NCI-H128 (cell line): ENCODE results near the gene MRPS22.

Experiments used
- DNase-seq: peaks from one replicate; lab custom pipeline; 2025; ENCODE audit not compliant: unreplicated experiment; lab: John Stamatoyannopoulos, UW

The MRPS22 gene

GRCh38 chr3:139343895-139344856, at the start of gene MRPS22:
TSS of gene MRPS22 (plus strand) at chr3:139344020. CDS start at chr3:139344027, 7 bp downstream.
- peak; percentile 33 for DNase-seq

- DNase-seq, result no peak
Measured at GRCh38 chr3:139295040-139295439, 48.8 kb upstream of the MRPS22 start.

- DNase-seq, result no peak
Measured at GRCh38 chr3:139296141-139296718, 47.6 kb upstream of the MRPS22 start.

- no peak for DNase-seq
Measured at GRCh38 chr3:139297588-139298311, 46.1 kb upstream of the MRPS22 start.

- DNase-seq, result no peak
Measured at GRCh38 chr3:139299261-139300132, 44.3 kb upstream of the MRPS22 start.

- DNase-seq, result no peak
Measured at GRCh38 chr3:139300416-139300815, 43.4 kb upstream of the MRPS22 start.

- no peak for DNase-seq
Measured at GRCh38 chr3:139301183-139301582, 42.6 kb upstream of the MRPS22 start.

- no peak for DNase-seq
Measured at GRCh38 chr3:139301654-139302053, 42.2 kb upstream of the MRPS22 start.

GRCh38 chr3:139302084-139302800, 41.6 kb upstream of the MRPS22 start:
- no peak for DNase-seq

GRCh38 chr3:139302801-139303113, 41.1 kb upstream of the MRPS22 start:
- no peak for DNase-seq

GRCh38 chr3:139303216-139303615, 40.6 kb upstream of the MRPS22 start:
- no peak for DNase-seq

GRCh38 chr3:139304383-139304782, 39.4 kb upstream of the MRPS22 start:
- no peak for DNase-seq

- no peak for DNase-seq
Measured at GRCh38 chr3:139306078-139306477, 37.7 kb upstream of the MRPS22 start.

GRCh38 chr3:139307072-139307491, 36.7 kb upstream of the MRPS22 start:
- DNase-seq, result no peak

GRCh38 chr3:139307601-139308555, 35.9 kb upstream of the MRPS22 start:
- no peak for DNase-seq

- no peak for DNase-seq
Measured at GRCh38 chr3:139308560-139308959, 35.3 kb upstream of the MRPS22 start.

GRCh38 chr3:139309061-139309591, 34.7 kb upstream of the MRPS22 start:
- DNase-seq, result no peak

GRCh38 chr3:139309880-139310279, 33.9 kb upstream of the MRPS22 start:
- no peak for DNase-seq

GRCh38 chr3:139310474-139310933, 33.3 kb upstream of the MRPS22 start:
- no peak for DNase-seq
